G401 (cell line): ENCODE data around the gene C16orf89. TPM values are rescaled to one million over a fixed set of nuclear protein-coding genes. Genes with fewer than 3 reads are reported as not detected.
"Not testable (repeated sequence)": the region's sequence is repeated elsewhere in the genome, so short reads cannot be mapped to it uniquely, and the experiment has no call there.

Experiments
- DNase-seq: peaks from one replicate; pipeline ENCODE4 v3.0.0-alpha.2; 2015; ENCODE audit warnings: low spot score
- in situ Hi-C: cut with HindIII; loops from 2 replicates; pipeline ENCODE4 v1.10.0; 2016; ENCODE audit warnings: low sequenced_read_pairs, mixed read lengths
- total RNA-seq: library from RNA; depleted of rRNA; stranded (reverse); fragments of >200 nt; shearing (Covaris generic); gene quantifications from 2 replicates; pipeline ENCODE4 v1.2.3, GENCODE V29; 2014; rRNA removed

The C16orf89 gene
- not detected in 2 replicates for total RNA-seq

DNA sequence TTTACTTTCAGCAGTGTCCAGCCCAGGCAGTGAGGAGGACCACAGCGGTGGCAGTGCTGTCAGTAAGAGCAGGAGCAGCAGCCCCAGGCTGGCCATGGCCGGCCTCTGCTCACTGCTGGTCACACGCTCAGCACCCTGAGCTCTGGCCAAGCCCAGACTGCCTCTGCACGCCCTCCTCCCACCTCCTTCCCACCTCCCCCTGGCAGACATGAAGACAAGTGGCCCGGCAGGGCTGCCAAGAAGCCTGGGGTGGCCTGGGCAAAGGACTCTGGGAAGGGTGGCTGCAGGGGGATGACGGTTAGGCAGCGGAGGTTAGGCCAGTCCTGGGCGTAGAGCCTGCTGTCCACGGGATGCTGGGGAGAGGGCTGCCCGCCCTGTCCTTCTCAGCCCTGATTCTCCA, at the start of gene C16orf89:
C16orf89 (minus strand) TSS at position 144 of the 400 bp plus-strand sequence; CDS start at position 96, 48 bp downstream.
- in situ Hi-C loops: no loop called here

GRCh38 chr16:5110933-5111332, 45.2 kb upstream of the C16orf89 start:
- DNase-seq, in situ Hi-C loops: not testable (repeated sequence)

More for the DNA sequence above, at the start of gene C16orf89:
- peak; percentile 70 for DNase-seq

DNA sequence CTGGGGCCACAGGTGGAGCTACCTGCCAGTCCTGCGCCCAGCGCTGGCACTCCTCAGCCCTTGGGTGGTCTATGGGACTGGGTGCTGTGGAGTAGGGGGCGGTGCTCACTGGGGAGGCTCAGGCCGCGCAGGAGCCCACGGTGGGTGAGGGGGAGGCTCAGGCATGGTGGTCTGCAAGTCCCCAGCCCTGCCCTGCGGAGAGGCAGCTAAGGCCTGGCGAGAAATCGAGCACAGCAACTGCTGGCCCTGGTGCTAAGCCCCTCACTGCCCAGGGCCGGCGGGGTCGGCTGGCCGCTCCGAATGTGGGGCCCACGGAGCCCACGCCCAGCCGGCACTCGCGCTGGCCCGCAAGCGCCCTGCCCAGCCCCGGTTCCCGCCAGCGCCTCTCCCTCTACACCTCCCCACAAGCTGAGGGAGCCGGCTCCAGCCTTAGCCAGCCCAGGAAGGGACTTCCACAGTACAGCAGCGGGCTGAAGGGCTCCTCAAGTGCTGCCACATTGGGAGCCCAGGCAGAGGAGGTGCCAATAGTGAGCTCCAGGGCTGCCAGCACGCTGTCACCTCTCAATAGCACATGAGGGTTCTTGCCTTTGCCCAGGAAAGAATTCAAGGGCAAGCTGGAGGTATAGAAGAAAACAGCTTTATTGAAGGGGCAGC, 42.9 kb upstream of the C16orf89 start:
- no peak for DNase-seq
- in situ Hi-C loops: no loop called here

DNA sequence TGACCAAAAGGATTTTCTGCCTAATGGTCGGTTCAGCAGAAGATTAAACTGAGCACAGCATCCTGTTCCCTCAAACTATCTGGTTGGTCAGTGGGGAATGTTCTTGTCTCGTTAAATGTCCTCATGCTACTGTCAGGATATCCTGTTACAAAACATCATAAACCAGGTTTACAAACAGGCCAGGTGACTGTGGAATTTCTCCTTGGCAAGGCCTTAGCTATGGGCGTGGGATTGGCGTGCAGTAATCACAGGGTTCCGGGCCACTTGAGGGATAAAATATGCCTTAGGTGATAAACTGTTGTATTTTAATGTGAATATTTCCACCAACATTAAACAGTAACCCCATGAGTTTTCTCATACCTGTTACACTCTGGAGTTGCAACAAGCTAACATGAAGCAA, 39.3 kb upstream of the C16orf89 start:
- DNase-seq, in situ Hi-C loops: not testable (repeated sequence)

GRCh38 chr16:5103296-5104032, 37.7 kb upstream of the C16orf89 start:
- in situ Hi-C loops: not testable (repeated sequence)

DNA sequence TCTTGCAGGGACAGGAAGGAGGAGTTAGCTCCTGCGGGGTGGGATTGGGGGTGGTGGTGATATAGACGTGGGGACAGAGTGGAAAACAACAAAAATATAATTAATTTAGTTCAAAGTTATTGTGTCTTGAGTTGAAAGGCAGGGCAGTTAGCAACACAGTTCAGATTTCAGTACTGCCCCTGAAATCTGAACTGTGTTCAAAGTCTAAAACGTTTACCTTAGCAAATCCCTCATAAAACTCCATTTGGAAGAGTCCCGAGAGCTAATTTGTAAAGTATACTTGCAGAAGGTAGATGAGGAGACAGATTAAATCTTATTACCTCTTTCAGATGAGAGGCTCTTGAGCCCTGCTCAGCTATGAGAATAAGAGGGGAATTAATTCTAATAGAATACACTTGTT, 33.4 kb upstream of the C16orf89 start:
- DNase-seq, in situ Hi-C loops: not testable (repeated sequence)

More at GRCh38 chr16:5103296-5104032, 37.7 kb upstream of the C16orf89 start:
- DNase-seq: not testable (repeated sequence)

DNA sequence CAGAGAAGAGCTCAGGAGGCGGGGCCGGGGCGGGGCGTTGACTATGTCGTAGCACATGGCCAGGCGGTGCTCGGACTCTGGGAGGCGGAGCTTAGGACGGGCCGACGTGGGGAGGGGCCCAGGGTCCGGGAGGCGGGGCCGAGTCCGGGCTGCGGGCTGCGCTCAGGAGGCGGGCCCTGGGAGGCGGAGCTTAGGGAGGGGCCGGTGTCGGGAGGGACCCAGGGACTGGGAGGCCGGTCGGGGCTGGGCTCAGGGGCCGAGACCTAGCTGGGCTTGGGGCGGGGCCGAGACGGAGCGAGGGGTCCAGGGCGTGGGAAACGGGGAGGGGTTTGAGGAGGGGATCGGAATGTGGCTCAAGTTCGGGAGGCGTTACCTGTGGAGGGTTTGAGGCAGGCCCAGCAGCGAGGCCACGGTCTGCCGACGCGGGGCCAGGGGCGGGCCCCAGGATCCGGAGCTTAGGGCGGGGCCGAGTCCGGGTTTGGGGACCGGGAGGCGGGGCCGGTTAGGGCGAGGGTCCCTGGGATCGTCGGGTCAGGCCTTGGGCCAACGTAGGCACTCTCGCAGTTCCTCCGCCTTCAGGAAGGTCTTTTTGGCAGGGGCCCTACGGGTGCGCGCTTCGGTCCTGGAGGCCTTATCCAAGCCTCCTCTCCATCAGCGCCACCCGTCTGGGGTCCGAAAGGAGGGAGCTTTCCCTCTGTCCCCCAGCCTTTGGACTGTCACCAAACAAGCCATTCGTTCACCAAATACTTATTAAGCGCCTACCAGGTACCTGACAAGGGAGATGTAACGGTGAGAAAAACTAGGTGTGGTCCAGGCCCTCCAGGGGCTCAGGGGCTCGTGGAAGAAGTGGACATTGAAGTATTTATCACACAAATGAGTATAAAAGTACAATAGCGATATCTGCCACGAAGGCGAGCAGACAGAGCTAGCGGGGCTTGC, 32.7 kb upstream of the C16orf89 start:
- in situ Hi-C loops: not testable (repeated sequence)
- DNase-seq: peak; percentile 66

GRCh38 chr16:5097470-5098220, 31.9 kb upstream of the C16orf89 start, which contains the start of gene EEF2KMT:
Gene EEF2KMT, minus strand, starts transcription at chr16:5097795. Its CDS starts 56 bp downstream, at chr16:5097739.
- peak; percentile 100 for DNase-seq
- in situ Hi-C loops: not testable (repeated sequence)

DNA sequence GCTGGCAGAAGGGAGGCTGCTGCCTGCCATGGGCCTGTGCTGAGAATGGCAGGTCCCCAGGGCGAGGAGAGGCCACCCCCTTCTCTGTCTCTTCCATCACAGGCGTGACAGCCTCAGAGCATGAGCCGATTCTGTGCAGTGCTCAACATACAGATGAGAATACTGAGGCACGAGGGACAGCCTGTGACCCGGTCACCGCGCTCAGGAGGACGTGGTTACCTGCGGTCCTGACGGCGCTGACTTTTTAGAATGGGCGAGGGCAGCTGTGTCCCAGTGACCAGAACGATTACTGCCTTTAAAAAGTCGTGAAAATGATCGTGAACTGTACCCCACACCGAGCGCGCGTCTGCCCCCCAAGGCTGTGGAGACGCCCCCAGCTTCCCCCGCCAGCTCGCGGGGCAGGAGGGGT, 31.3 kb upstream of the C16orf89 start:
- peak; percentile 23 for DNase-seq
- in situ Hi-C loops: not testable (repeated sequence)

GRCh38 chr16:5096437-5097060, 30.8 kb upstream of the C16orf89 start:
- in situ Hi-C loops, DNase-seq: not testable (repeated sequence)

DNA sequence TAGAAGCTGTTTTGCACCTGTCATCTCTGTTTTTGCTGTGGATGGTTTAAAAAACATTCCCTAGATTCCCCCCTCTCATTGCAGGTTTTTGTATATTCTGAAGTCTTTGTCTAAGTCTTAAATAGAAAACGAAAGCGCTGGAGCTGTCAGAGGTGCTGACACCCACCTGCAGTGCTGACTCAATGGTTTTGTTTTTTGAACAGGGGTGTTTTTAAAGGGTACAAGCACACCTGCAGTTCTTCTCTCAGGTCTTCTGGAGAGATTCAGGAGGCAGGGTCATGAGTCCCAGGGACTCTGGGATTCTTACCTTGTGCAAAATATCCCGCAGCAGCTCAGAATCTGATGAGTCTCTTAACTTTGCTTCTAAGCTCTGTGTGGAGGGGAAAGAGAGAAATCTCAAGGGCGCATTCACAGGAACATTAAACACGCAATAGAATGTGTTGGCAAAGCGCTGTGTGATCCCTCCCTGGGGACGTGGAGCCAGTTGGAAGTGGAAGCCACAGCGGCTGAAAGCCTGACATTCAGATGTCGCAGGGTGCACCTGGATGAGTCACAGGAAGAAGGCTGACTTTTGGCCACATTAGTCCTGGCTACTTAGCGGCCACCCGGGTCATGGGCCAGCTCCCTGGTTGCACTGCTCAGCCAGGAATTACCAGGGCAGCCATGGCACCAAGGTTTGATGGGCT, 29.5 kb upstream of the C16orf89 start:
- DNase-seq, in situ Hi-C loops: not testable (repeated sequence)

- DNase-seq, in situ Hi-C loops: not testable (repeated sequence)
Observed at GRCh38 chr16:5093746-5094145, 28.0 kb upstream of the C16orf89 start.

DNA sequence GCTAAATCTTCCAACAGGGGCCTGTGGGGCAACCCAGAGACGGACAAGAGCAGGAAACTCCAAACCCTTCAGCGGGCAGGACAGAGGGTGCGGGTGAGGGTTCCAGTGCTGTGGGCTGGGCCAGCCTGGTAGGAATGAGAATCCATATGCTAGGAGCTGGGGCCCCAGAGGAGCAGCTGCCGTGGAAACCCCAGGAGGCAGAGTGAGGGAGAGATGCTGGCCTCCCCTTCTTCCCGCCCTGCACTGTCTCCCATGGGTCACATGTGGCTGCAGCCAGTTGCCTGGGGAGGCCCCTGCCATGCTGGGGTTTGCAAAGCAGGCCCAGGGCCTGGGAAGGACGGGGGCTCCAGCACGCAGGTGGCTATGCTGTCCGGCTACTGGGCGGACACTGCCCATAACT, 27.3 kb upstream of the C16orf89 start:
- DNase-seq, in situ Hi-C loops: not testable (repeated sequence)

GRCh38 chr16:5090592-5090991, 24.8 kb upstream of the C16orf89 start:
- in situ Hi-C loops, DNase-seq: not testable (repeated sequence)

- DNase-seq, in situ Hi-C loops: not testable (repeated sequence)
Observed at GRCh38 chr16:5089911-5090555, 24.3 kb upstream of the C16orf89 start.

DNA sequence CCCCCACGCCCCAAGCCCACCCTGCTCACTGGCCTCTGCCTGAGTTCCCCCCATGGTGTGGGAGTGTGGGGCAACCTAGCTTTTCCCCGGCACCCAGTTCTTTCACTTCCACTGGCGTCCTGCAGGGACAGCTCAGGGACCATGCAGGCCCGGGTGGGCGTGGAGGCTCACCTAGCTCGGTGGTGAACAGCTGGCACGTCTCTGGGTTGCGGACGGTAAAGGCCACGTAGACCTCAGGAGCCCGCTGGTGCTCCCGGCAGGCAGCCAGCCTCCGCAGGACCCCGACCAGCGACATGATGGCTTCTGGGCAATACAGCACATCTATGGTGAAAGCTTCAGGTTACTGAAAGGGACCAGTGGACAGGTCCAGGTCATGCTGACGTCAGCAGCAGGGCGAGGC, 23.2 kb upstream of the C16orf89 start:
- DNase-seq, in situ Hi-C loops: not testable (repeated sequence)
